ENCODE results near the gene DYNLRB1. TPM values are rescaled to one million over a fixed set of nuclear protein-coding genes. Genes with fewer than 3 reads are reported as not detected.

DYNLRB1 gene
- total and polyA plus RNA-seq, 10 of the 15 experiments (the other 5 are each of a cell fraction or from before 2014, with no cell fraction given), result 87.9 to 313 (median 153) TPM

- Histone ChIP-seq H3K4me3 (no peak overlapping the region), H3K4me2 (ENCODE audit: control insufficient read depth, insufficient read depth) (no peak overlapping the region), H3K27ac (ENCODE audit: control insufficient read depth, insufficient read depth) (no peak overlapping the region), H2AFZ (ENCODE audit: control insufficient read depth, low read depth, low read length) (no peak overlapping the region), H3K4me1 (ENCODE audit: control insufficient read depth, insufficient read depth, low read length) (no peaks in the 10 kb centered on the region), H3K79me2 (ENCODE audit: control insufficient read depth, insufficient read depth, low read length) (no peaks in the 10 kb centered on the region; the same call in 1 of the 2 replicates), H3K27me3 (replicated peaks in 1 of 2; ENCODE audit: control insufficient read depth in 2 of 2, insufficient read depth in 2 of 2, low read length in 1 of 2) (no peaks in the 10 kb centered on the region), H3K36me3 (ENCODE audit: control insufficient read depth in 2 of 2, insufficient read depth in 2 of 2, low read length in 1 of 2) (peaks cover 27 to 30% of the 10 kb centered on the region in 2 experiments), H4K20me1 (ENCODE audit: control insufficient read depth, insufficient read depth) (no peaks in the 10 kb centered on the region), H3K9ac (ENCODE audit: control insufficient read depth, insufficient read depth, low read length) (no peak overlapping the region), H3K9me3 (replicated peaks; ENCODE audit: control insufficient read depth, insufficient read depth, low read length) (no peaks in the 10 kb centered on the region)
- TF ChIP-seq FOS (IDR thresholded peaks at IDR 0.05; ENCODE audit: borderline replicate concordance, extremely low read depth, insufficient read length) (no peak), NFXL1 (IDR thresholded peaks at IDR 0.05; ENCODE audit: borderline replicate concordance) (no peak), SUPT20H (IDR thresholded peaks at IDR 0.05; ENCODE audit: borderline replicate concordance, control insufficient read depth, low read depth, low read length) (no peak), WRNIP1 (IDR thresholded peaks at IDR 0.05; ENCODE audit: borderline replicate concordance, low read depth, low read length) (no peak), MEF2A (IDR thresholded peaks at IDR 0.05; ENCODE audit: insufficient read depth, low read depth, low read length) (no peak), YY1 (IDR thresholded peaks at IDR 0.05; ENCODE audit: low read depth, low read length) (no peak), JUNB (IDR thresholded peaks at IDR 0.05) (no peak), ATF7 (IDR thresholded peaks at IDR 0.05; ENCODE audit: low read depth) (no peak), IRF3 (IDR thresholded peaks at IDR 0.05) (no peak), MYB (IDR thresholded peaks at IDR 0.05; ENCODE audit: borderline replicate concordance, low read depth, low read length) (no peak), CEBPZ (IDR thresholded peaks at IDR 0.05; ENCODE audit: low read depth, low read length) (no peak), CBX3 (IDR thresholded peaks at IDR 0.05; ENCODE audit: borderline replicate concordance, low read depth) (no peak), BCL3 (IDR thresholded peaks at IDR 0.05; ENCODE audit: borderline replicate concordance, insufficient read depth, low read depth, low read length, poor library complexity, severe bottlenecking) (no peak), MTA2 (IDR thresholded peaks at IDR 0.05; ENCODE audit: low read depth) (no peak)
- DNase-seq (ENCODE audit: low read depth, low spot score) (no peak), ATAC-seq (no peak), FAIRE-seq (no peak)
- intact Hi-C loops (cut with micrococcal nuclease; ENCODE audit: unreplicated experiment), result loop anchor here (10.0 kb wide), 1 partner anchor 335 kb away; no protein-coding TSS in a partner anchor
- ChIA-PET CTCF (interaction anchor here (0.6 to 3.3 kb wide), 5 partner anchors 13 to 240 kb away, joined by 3 to 15 read pairs (median 3); partner anchors contain the start of gene DYNLRB1), RAD21 (ENCODE audit: unreplicated experiment) (interaction anchor here (1.8 to 2.6 kb wide), 2 partner anchors 178 to 217 kb away, joined by 4 to 9 read pairs; no protein-coding TSS in a partner anchor), POLR2A (no interaction called here), SMC1A (ENCODE audit: uncharacterized antibody, unreplicated experiment) (interaction anchor here (1.1 to 1.6 kb wide), 2 partner anchors 178 to 246 kb away, joined by 3 to 4 read pairs; no protein-coding TSS in a partner anchor)
- BruUV-seq (replicated peaks), result no TSS peak
- 100% methylated on average over 3 of the region's 3 CpGs for WGBS (ENCODE audit: insufficient coverage, insufficient replicate concordance, low lambda C conversion rate, missing lambda C conversion rate)
- in situ Hi-C loops (cut with MboI), result no loop called here
Measured at GRCh38 chr20:34529742-34530141, 13.5 kb downstream of the DYNLRB1 start.
